Vagina (tissue), 2 donors: ENCODE measurements around the gene COL18A1.

Experiments
- POLR2A ChIP-seq, 2 donors: fragments of 450-650 bp; IDR thresholded peaks; one replicate each; pipeline ENCODE4 v1.6.1; 2017; ENCODE audit warnings: antibody characterized with exemption in 2 of 2, mild to moderate bottlenecking in 2 of 2, moderate library complexity in 2 of 2
- TF ChIP-seq, protein P1 (sequence below), 3 experiments: fragments of 450-650 bp in 2 of 3; fragments of 200-600 bp in 1 of 3; sonication (generic) in 1 of 3; IDR thresholded peaks; one replicate each; pipeline ENCODE4 v1.5.1; 2017 to 2019; ENCODE audit warnings: antibody characterized with exemption in 3 of 3, mild to moderate bottlenecking in 2 of 3, moderate library complexity in 2 of 3

DNA sequence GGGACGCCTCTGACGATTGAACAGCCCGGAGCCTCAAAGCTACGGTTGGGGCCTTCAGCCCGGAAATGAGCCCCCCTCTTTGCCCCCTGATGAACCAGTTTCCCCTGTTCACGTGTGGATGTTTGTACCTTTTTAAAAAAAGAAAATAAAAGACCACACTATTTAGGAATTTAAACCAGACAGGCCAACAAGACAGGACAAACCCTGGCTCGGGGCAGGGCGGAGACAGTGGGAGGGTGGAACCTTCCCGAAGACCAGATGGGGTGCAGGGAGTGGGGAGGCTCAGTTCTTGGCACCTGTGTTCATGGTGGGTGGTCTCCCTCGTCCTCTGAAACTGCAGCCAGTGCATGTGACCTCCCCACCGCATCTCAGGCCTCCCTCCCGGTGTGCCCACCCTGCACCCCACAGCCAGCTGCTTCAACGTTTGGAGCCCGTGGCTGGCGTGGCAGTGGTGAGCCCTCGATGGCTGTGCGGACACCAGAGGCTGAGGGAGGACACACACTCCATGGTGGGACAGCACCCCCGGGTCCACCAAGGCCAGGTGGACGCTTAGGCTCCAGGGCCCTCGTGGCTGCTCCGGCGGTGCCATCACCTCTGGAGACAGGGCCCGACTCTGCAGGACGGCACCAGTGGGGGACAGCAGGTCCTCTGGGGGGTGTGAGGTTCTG is 45.6 kb downstream of the COL18A1 start:
- TF ChIP-seq, protein P1, sequence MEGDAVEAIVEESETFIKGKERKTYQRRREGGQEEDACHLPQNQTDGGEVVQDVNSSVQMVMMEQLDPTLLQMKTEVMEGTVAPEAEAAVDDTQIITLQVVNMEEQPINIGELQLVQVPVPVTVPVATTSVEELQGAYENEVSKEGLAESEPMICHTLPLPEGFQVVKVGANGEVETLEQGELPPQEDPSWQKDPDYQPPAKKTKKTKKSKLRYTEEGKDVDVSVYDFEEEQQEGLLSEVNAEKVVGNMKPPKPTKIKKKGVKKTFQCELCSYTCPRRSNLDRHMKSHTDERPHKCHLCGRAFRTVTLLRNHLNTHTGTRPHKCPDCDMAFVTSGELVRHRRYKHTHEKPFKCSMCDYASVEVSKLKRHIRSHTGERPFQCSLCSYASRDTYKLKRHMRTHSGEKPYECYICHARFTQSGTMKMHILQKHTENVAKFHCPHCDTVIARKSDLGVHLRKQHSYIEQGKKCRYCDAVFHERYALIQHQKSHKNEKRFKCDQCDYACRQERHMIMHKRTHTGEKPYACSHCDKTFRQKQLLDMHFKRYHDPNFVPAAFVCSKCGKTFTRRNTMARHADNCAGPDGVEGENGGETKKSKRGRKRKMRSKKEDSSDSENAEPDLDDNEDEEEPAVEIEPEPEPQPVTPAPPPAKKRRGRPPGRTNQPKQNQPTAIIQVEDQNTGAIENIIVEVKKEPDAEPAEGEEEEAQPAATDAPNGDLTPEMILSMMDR (IDR thresholded peaks at IDR 0.05) = no peak
- TF ChIP-seq POLR2A (IDR thresholded peaks at IDR 0.05) = no peak
